SK-N-SH treated with all-trans-retinoic acid at 6 μM for 48 hours (cell line): ENCODE data around the gene KCNC2.

Source experiments
- ATAC-seq: fragments of 200-7000 bp; cut with Tn5 transposase; 3 replicates; pipeline ENCODE4 v1.9.1; 2020; ENCODE audit warnings: mild to moderate bottlenecking, moderate library complexity
- ARNTL ChIP-seq: fragments of 450-650 bp; formaldehyde crosslinking; IDR thresholded peaks from 2 replicates; pipeline ENCODE4 v1.5.0; 2020; ENCODE audit warnings: low read depth, mild to moderate bottlenecking, moderate library complexity, borderline replicate concordance
- BACH2 ChIP-seq: fragments of 250-450 bp; sonication (Bioruptor Pico); IDR thresholded peaks from 2 replicates; pipeline ENCODE4 v1.9.0; 2021; ENCODE audit warnings: mild to moderate bottlenecking, borderline replicate concordance
- CSDC2 ChIP-seq: fragments of 250-450 bp; sonication (Bioruptor Pico); IDR thresholded peaks from 2 replicates; pipeline ENCODE4 v1.5.0; 2020; ENCODE audit warnings: mild to moderate bottlenecking, moderate library complexity
- ESRRG ChIP-seq: fragments of 250-450 bp; sonication (Bioruptor Pico); IDR thresholded peaks from 2 replicates; pipeline ENCODE4 v1.6.1; 2021; ENCODE audit warnings: mild to moderate bottlenecking
- GLIS3 ChIP-seq: fragments of 250-450 bp; sonication (Bioruptor Pico); IDR thresholded peaks from 2 replicates; pipeline ENCODE4 v1.5.0; 2020; ENCODE audit warnings: mild to moderate bottlenecking, moderate library complexity
- ISL1 ChIP-seq: fragments of 250-450 bp; sonication (Bioruptor Pico); IDR thresholded peaks from 2 replicates; pipeline ENCODE4 v2.1.2; 2022; ENCODE audit warnings: mild to moderate bottlenecking, moderate library complexity
- POU6F1 ChIP-seq: fragments of 250-450 bp; sonication (Bioruptor Pico); IDR thresholded peaks from 2 replicates; pipeline ENCODE4 v1.8.0; 2021; ENCODE audit warnings: low read depth, mild to moderate bottlenecking, moderate library complexity, borderline replicate concordance
- PPARA ChIP-seq: fragments of 250-450 bp; sonication (Bioruptor Pico); IDR thresholded peaks from 2 replicates; pipeline ENCODE4 v1.5.0; 2020; ENCODE audit warnings: mild to moderate bottlenecking, borderline replicate concordance
- SNAI2 ChIP-seq: fragments of 250-450 bp; sonication (Bioruptor Pico); IDR thresholded peaks from 2 replicates; pipeline ENCODE4 v1.5.0; 2020; ENCODE audit warnings: mild to moderate bottlenecking, moderate library complexity
- TCF4 ChIP-seq: fragments of 250-450 bp; sonication (Bioruptor Pico); IDR thresholded peaks from 2 replicates; pipeline ENCODE4 v1.8.0; 2021; ENCODE audit warnings: mild to moderate bottlenecking, moderate library complexity, borderline replicate concordance
- TOX ChIP-seq: fragments of 250-450 bp; sonication (Bioruptor Pico); IDR thresholded peaks from 2 replicates; pipeline ENCODE4 v1.8.0; 2021; ENCODE audit warnings: mild to moderate bottlenecking, moderate library complexity, borderline replicate concordance
- TSHZ2 ChIP-seq: fragments of 250-450 bp; sonication (Bioruptor Pico); IDR thresholded peaks from 2 replicates; pipeline ENCODE4 v1.5.0; 2020; ENCODE audit warnings: mild to moderate bottlenecking, moderate library complexity
- ZC3H10 ChIP-seq: fragments of 250-450 bp; sonication (Bioruptor Pico); IDR thresholded peaks from 2 replicates; pipeline ENCODE4 v1.5.1; 2021; ENCODE audit warnings: mild to moderate bottlenecking, moderate library complexity
- ZFP3 ChIP-seq: fragments of 250-450 bp; sonication (Bioruptor Pico); IDR thresholded peaks from 2 replicates; pipeline ENCODE4 v1.5.0; 2020; ENCODE audit warnings: mild to moderate bottlenecking, moderate library complexity
- ZFP30 ChIP-seq: fragments of 450-650 bp; formaldehyde crosslinking; IDR thresholded peaks from 2 replicates; pipeline ENCODE4 v1.5.0; 2022; ENCODE audit warnings: mild to moderate bottlenecking, moderate library complexity
- ZNF565 ChIP-seq: fragments of 450-650 bp; formaldehyde crosslinking; conservative IDR thresholded peaks from 2 replicates; pipeline ENCODE4 v1.5.0; 2020; ENCODE audit warnings: low read depth, mild to moderate bottlenecking, moderate library complexity
- ZNF70 ChIP-seq: fragments of 450-650 bp; formaldehyde crosslinking; IDR thresholded peaks from 2 replicates; pipeline ENCODE4 v1.5.0; 2020; ENCODE audit warnings: mild to moderate bottlenecking, moderate library complexity
- ZNF8 ChIP-seq: fragments of 450-650 bp; formaldehyde crosslinking; IDR thresholded peaks from 2 replicates; pipeline ENCODE4 v1.5.0; 2020; ENCODE audit warnings: mild to moderate bottlenecking, moderate library complexity
- TF ChIP-seq, protein P1 (sequence below): fragments of 250-450 bp; sonication (Bioruptor Pico); IDR thresholded peaks from 2 replicates; pipeline ENCODE4 v1.5.1; 2020; ENCODE audit warnings: low read depth, mild to moderate bottlenecking, moderate library complexity
- TF ChIP-seq, protein P2 (sequence below): fragments of 250-450 bp; sonication (Bioruptor Pico); IDR thresholded peaks from 2 replicates; pipeline ENCODE4 v1.5.1; 2021; ENCODE audit warnings: mild to moderate bottlenecking, moderate library complexity
- TF ChIP-seq, protein P3 (sequence below): fragments of 250-450 bp; sonication (Bioruptor Pico); IDR thresholded peaks from 2 replicates; pipeline ENCODE4 v1.8.0; 2020; ENCODE audit warnings: mild to moderate bottlenecking, moderate library complexity, borderline replicate concordance

The KCNC2 gene

DNA sequence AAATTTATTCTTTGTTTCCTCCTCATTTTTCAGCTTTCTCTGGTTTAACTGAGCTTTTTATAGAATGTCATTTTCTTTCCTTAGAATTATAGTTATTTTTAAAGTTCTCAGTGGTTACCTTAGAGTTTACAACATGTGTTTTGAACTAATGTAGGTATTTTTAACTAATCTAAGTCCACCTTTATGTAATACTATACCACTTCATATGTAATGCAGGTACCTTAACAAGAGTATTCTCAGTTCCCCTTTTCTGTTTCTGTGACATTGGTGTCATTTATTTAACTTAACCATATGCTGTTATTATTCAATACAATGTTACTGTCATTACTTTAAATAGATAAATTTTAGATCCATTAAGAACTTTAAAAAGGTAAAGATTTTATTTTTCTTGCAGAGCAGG is 30.3 kb upstream of the KCNC2 start:
- TF ChIP-seq SNAI2 (CRISPR knock-in tag) (no peak), ESRRG (CRISPR knock-in tag) (no peak), ZNF70 (no peak), ZFP30 (CRISPR knock-in tag) (no peak), ZFP3 (CRISPR knock-in tag) (no peak), ISL1 (CRISPR knock-in tag) (no peak)
- TF ChIP-seq, protein P1, sequence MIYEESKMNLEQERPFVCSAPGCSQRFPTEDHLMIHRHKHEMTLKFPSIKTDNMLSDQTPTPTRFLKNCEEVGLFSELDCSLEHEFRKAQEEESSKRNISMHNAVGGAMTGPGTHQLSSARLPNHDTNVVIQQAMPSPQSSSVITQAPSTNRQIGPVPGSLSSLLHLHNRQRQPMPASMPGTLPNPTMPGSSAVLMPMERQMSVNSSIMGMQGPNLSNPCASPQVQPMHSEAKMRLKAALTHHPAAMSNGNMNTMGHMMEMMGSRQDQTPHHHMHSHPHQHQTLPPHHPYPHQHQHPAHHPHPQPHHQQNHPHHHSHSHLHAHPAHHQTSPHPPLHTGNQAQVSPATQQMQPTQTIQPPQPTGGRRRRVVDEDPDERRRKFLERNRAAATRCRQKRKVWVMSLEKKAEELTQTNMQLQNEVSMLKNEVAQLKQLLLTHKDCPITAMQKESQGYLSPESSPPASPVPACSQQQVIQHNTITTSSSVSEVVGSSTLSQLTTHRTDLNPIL (CRISPR knock-in tag): no peak
- TF ChIP-seq, protein P2, sequence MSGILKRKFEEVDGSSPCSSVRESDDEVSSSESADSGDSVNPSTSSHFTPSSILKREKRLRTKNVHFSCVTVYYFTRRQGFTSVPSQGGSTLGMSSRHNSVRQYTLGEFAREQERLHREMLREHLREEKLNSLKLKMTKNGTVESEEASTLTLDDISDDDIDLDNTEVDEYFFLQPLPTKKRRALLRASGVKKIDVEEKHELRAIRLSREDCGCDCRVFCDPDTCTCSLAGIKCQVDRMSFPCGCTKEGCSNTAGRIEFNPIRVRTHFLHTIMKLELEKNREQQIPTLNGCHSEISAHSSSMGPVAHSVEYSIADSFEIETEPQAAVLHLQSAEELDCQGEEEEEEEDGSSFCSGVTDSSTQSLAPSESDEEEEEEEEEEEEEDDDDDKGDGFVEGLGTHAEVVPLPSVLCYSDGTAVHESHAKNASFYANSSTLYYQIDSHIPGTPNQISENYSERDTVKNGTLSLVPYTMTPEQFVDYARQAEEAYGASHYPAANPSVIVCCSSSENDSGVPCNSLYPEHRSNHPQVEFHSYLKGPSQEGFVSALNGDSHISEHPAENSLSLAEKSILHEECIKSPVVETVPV (CRISPR knock-in tag): no peak
- no peak for ATAC-seq

DNA sequence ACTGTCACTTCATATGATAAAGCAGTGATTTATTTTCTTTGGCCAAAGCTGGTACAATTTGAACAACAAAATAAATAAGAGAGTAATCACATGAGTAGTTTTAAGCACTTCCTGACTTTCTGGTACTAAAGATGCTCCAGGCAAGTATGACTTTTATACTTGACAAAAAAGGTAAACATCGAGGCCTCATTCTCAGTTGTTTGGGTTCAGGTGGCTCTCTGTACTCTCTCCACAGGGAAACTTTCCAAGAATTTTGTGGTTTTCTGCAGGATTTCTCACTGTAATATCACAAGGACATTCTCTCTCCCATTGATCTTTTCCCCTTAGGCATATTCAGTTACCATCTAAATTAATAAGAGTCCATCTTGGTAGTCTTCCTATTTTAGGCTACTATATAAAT is 26.6 kb upstream of the KCNC2 start:
- no peak for TF ChIP-seq SNAI2 (CRISPR knock-in tag)
- TF ChIP-seq, protein P3, sequence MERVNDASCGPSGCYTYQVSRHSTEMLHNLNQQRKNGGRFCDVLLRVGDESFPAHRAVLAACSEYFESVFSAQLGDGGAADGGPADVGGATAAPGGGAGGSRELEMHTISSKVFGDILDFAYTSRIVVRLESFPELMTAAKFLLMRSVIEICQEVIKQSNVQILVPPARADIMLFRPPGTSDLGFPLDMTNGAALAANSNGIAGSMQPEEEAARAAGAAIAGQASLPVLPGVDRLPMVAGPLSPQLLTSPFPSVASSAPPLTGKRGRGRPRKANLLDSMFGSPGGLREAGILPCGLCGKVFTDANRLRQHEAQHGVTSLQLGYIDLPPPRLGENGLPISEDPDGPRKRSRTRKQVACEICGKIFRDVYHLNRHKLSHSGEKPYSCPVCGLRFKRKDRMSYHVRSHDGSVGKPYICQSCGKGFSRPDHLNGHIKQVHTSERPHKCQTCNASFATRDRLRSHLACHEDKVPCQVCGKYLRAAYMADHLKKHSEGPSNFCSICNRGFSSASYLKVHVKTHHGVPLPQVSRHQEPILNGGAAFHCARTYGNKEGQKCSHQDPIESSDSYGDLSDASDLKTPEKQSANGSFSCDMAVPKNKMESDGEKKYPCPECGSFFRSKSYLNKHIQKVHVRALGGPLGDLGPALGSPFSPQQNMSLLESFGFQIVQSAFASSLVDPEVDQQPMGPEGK (CRISPR knock-in tag): no peak
- TF ChIP-seq ESRRG (CRISPR knock-in tag): no peak
- TF ChIP-seq PPARA: no peak
- TF ChIP-seq CSDC2: no peak
- no peak for TF ChIP-seq ZFP30 (CRISPR knock-in tag)
- no peak for TF ChIP-seq TCF4 (CRISPR knock-in tag)
- TF ChIP-seq TOX (CRISPR knock-in tag): no peak
- TF ChIP-seq ARNTL (CRISPR knock-in tag): no peak
- TF ChIP-seq ZNF565 (CRISPR knock-in tag): no peak
- TF ChIP-seq GLIS3 (CRISPR knock-in tag): no peak
- TF ChIP-seq, protein P2 (CRISPR knock-in tag): no peak
- ATAC-seq: no peak

GRCh38 chr12:75227132-75227531 is 17.5 kb upstream of the KCNC2 start:
- ATAC-seq: no peak
- no peak for TF ChIP-seq ZNF565 (CRISPR knock-in tag)
- TF ChIP-seq ESRRG (CRISPR knock-in tag): no peak

DNA sequence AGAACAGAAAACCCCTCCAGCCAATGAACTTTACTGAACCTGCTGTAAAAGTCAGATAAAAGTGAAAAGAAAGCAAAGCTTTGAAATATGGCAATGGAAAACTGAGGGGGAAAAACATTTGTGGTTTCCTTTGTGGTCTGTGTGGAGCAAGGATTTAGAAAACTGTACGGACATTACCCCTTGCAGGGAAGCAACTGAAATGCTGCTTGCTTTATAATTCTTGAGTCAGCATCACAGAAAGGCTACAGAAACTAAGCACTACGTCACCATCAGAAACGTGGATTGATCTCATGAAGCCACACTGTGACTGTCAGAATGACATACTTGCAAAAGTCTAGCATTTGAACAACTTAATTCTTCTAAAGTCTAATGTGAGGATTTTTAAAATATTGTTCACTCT is 2.4 kb upstream of the KCNC2 start:
- ATAC-seq: no peak
- TF ChIP-seq, protein P2 (CRISPR knock-in tag): no peak
- TF ChIP-seq PPARA (no peak), ISL1 (CRISPR knock-in tag) (no peak), POU6F1 (CRISPR knock-in tag) (no peak), TSHZ2 (CRISPR knock-in tag) (no peak), ZNF8 (no peak), ZFP3 (CRISPR knock-in tag) (no peak), ZNF565 (CRISPR knock-in tag) (no peak), ZFP30 (CRISPR knock-in tag) (no peak), ZC3H10 (no peak), ZNF70 (no peak), BACH2 (CRISPR knock-in tag) (no peak), TOX (CRISPR knock-in tag) (no peak), SNAI2 (CRISPR knock-in tag) (no peak), ESRRG (CRISPR knock-in tag) (no peak), ARNTL (CRISPR knock-in tag) (no peak)
- TF ChIP-seq, protein P1 (CRISPR knock-in tag): no peak
